22Rv1 (cell line): Measurements from ENCODE around the gene MSH6.

Experiments used
- H3K27ac ChIP-seq: fragments of 450-650 bp; 2 replicates; pipeline ENCODE4 v1.5.1; 2017
- ZFX ChIP-seq: fragments of 450-650 bp; IDR thresholded peaks from 2 replicates; pipeline ENCODE4 v1.6.1; 2017; ENCODE audit warnings: antibody characterized with exemption, borderline replicate concordance
- TF ChIP-seq, protein P1 (sequence below): fragments of 450-650 bp; IDR thresholded peaks from 2 replicates; pipeline ENCODE4 v1.5.1; 2017; ENCODE audit warnings: mild to moderate bottlenecking

MSH6 gene

DNA sequence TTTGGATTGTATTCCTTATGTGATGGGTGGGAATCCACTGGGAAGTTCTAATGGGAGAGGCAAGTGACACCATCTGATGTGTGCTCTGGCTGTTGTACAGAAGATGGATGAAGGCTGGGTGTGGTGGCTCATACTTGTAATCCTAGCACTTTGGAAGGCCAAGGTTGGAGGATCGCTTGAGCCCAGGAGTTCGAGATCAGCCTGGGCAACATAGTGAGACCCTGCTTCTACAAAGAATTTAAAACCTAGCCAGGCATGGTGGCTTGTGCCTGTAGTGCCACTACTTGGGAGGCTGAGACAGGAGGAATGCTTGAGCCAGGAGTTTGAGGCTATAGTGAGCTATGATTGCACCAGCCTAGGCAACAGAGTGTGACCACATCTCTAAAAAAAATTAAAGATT lies 10.6 kb upstream of the MSH6 start:
- no peak overlapping the region for H3K27ac ChIP-seq
- no peak for TF ChIP-seq ZFX
- TF ChIP-seq, protein P1, sequence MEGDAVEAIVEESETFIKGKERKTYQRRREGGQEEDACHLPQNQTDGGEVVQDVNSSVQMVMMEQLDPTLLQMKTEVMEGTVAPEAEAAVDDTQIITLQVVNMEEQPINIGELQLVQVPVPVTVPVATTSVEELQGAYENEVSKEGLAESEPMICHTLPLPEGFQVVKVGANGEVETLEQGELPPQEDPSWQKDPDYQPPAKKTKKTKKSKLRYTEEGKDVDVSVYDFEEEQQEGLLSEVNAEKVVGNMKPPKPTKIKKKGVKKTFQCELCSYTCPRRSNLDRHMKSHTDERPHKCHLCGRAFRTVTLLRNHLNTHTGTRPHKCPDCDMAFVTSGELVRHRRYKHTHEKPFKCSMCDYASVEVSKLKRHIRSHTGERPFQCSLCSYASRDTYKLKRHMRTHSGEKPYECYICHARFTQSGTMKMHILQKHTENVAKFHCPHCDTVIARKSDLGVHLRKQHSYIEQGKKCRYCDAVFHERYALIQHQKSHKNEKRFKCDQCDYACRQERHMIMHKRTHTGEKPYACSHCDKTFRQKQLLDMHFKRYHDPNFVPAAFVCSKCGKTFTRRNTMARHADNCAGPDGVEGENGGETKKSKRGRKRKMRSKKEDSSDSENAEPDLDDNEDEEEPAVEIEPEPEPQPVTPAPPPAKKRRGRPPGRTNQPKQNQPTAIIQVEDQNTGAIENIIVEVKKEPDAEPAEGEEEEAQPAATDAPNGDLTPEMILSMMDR = no peak

GRCh38 chr2:47774567-47774966 lies 8.4 kb upstream of the MSH6 start:
- H3K27ac ChIP-seq = no peak overlapping the region
- TF ChIP-seq, protein P1 = no peak
- TF ChIP-seq ZFX = no peak

DNA sequence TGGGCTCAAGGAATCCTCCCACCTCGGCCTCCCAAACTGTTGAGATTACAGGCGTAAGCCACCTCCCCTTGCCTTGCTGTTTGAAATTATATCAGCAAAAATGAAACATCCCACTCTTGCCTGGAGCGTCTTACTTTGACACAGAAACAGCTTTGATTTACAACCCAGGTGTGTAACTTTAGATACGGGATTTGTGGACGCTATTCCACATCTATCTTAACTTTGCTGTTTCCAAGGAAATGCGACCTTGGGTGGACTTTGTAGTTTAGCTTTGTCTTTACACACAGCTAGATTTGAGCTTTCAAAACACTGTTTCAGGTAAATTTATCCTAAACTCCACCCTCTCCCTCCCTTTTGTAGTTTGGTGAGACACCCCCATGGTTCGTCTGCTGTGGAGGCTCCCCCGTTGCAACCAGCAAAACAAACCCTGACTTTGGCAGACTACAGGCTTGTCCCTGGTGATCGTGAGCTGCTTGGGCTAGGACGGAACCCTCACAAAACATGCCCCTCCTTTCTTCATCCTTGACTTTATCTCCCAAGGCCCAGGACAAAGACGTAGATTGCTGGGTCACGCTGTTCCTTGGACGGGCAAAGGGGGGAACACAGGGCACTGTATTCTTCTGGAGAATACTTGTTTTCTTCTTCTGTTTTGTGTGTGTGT lies 5.5 kb upstream of the MSH6 start:
- TF ChIP-seq, protein P1 = no peak
- TF ChIP-seq ZFX = no peak
- H3K27ac ChIP-seq = no peak overlapping the region

- TF ChIP-seq, protein P1 = no peak
- no peak for TF ChIP-seq ZFX
These were observed 4.1 kb upstream of the MSH6 start for GRCh38 chr2:47778698-47779425.

GRCh38 chr2:47779426-47779790 lies 3.5 kb upstream of the MSH6 start:
- H3K27ac ChIP-seq = no peak overlapping the region
- no peak for TF ChIP-seq ZFX
- TF ChIP-seq, protein P1 = no peak

More at GRCh38 chr2:47778698-47779425, 4.1 kb upstream of the MSH6 start:
- H3K27ac ChIP-seq = no peak overlapping the region

DNA sequence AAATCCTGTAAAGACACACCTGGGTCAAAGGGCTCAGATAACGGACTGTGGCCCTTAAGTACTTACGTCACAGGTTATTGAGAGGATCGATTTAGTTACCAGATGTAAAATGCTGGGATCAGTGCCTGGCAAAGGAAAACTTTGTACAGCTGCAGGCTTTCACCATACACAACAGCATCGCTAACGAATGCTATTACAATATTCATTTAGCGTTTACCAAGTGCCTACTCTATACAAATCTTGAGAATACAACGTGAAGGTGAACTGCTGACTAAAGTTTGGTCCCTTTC lies 619 bp upstream of the MSH6 start:
- no peak for TF ChIP-seq ZFX
- TF ChIP-seq, protein P1 = no peak
- H3K27ac ChIP-seq = peak overlapping the region; percentile 80; the same call in 1 of the 2 replicates

GRCh38 chr2:47783486-47784351 lies 774 bp downstream of the MSH6 start:
- H3K27ac ChIP-seq = peak overlapping the region; percentile 80
- no peak for TF ChIP-seq ZFX
- TF ChIP-seq, protein P1 = no peak
